Sigmoid colon (tissue), 4 donors: Measurements from ENCODE around the gene GTF2IRD1.

Experiments used
- CTCF ChIP-seq, 4 experiments: fragments of 450-650 bp in 3 of 4; fragments of 200-600 bp in 1 of 4; IDR thresholded peaks; one replicate each; pipeline ENCODE4 v1.5.1; 2016 to 2019; ENCODE audit warnings: antibody characterized with exemption in 4 of 4, mild to moderate bottlenecking in 3 of 4, moderate library complexity in 2 of 4
- POLR2A ChIP-seq, 2 donors: fragments of 450-650 bp; IDR thresholded peaks; one replicate each; pipeline ENCODE4 v1.6.1; 2016; ENCODE audit warnings: antibody characterized with exemption in 2 of 2, mild to moderate bottlenecking in 2 of 2, moderate library complexity in 2 of 2
- POLR2AphosphoS5 ChIP-seq, 4 donors: sonication (generic); formaldehyde crosslinking; IDR thresholded peaks; one replicate each; pipeline ENCODE4 v1.6.1; 2017; ENCODE audit warnings: antibody characterized with exemption in 4 of 4

GRCh38 chr7:74412056-74412455, 41.6 kb upstream of the GTF2IRD1 start:
- TF ChIP-seq POLR2A (IDR thresholded peaks at IDR 0.05), result no peak
- no peak for TF ChIP-seq POLR2AphosphoS5 (IDR thresholded peaks at IDR 0.05)
- TF ChIP-seq CTCF (IDR thresholded peaks at IDR 0.05), result no peak
